Brain microvascular endothelial cell (primary cell): Measurements from ENCODE around the gene MMP20.
A peak's percentile ranks its signal among the peaks of the same experiment; 100 is the strongest.

Experiments
- DNase-seq: peaks from one replicate; pipeline ENCODE4 v3.0.0-alpha.2; 2020
- H3K27ac ChIP-seq: fragments of 250-450 bp; sonication (Bioruptor Pico); 2 replicates; pipeline ENCODE4 v1.5.1; 2020; ENCODE audit warnings: mild to moderate bottlenecking, moderate library complexity
- H3K27me3 ChIP-seq: fragments of 250-450 bp; sonication (Bioruptor Pico); replicated peaks from 2 replicates; pipeline ENCODE4 v1.5.1; 2020; ENCODE audit warnings: mild to moderate bottlenecking
- H3K36me3 ChIP-seq: fragments of 250-450 bp; sonication (Bioruptor Pico); replicated peaks from 2 replicates; pipeline ENCODE4 v1.5.1; 2020; ENCODE audit warnings: mild to moderate bottlenecking
- H3K4me3 ChIP-seq: 2 replicates; pipeline ENCODE4 v1.5.1; 2011; ENCODE audit warnings: low read depth, mild to moderate bottlenecking, control low read depth, low read length, moderate library complexity
- in situ Hi-C: cut with HindIII; loops from 2 replicates; pipeline ENCODE4 v1.10.0; 2017; ENCODE audit warnings: low sequenced_read_pairs, low pct_ligation_motif_present
- TF ChIP-seq, protein P1 (sequence below): IDR thresholded peaks from 2 replicates; pipeline ENCODE4 v1.5.1; 2011; ENCODE audit warnings: low read depth, mild to moderate bottlenecking, moderate library complexity, low read length, control low read depth, inconsistent platforms; ENCODE audit errors: missing control alignments

The MMP20 gene

DNA sequence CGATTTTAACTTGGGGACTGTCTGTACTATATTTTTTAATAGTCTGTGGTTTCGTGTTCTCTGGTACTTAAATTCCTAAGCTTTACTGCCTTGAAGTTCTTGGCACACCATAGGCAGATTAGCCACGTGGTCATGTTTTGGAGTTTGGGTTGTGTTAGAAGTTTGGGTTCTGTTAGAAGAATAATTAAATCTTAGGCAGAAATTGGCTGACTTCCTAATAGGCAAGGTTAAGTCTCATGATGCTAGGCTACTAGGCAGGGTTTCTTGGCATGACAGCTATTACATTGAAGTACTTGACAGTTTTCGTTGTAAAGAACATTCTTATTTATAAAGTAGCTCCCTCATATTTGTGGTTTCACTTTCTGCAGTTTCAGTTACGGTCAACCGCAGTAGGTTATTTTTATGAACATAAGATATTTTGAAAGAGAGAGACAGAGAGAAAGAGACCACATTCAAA, 64.5 kb downstream of the MMP20 start:
- DNase-seq, result peak; percentile 38
- no peaks in the 10 kb centered on the region for H3K36me3 ChIP-seq
- H3K4me3 ChIP-seq, result peak overlapping the region; percentile 35
- H3K27ac ChIP-seq, result no peak overlapping the region
- in situ Hi-C loops, result no loop called here
- no peaks in the 10 kb centered on the region for H3K27me3 ChIP-seq
- TF ChIP-seq, protein P1, sequence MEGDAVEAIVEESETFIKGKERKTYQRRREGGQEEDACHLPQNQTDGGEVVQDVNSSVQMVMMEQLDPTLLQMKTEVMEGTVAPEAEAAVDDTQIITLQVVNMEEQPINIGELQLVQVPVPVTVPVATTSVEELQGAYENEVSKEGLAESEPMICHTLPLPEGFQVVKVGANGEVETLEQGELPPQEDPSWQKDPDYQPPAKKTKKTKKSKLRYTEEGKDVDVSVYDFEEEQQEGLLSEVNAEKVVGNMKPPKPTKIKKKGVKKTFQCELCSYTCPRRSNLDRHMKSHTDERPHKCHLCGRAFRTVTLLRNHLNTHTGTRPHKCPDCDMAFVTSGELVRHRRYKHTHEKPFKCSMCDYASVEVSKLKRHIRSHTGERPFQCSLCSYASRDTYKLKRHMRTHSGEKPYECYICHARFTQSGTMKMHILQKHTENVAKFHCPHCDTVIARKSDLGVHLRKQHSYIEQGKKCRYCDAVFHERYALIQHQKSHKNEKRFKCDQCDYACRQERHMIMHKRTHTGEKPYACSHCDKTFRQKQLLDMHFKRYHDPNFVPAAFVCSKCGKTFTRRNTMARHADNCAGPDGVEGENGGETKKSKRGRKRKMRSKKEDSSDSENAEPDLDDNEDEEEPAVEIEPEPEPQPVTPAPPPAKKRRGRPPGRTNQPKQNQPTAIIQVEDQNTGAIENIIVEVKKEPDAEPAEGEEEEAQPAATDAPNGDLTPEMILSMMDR, result no peak

DNA sequence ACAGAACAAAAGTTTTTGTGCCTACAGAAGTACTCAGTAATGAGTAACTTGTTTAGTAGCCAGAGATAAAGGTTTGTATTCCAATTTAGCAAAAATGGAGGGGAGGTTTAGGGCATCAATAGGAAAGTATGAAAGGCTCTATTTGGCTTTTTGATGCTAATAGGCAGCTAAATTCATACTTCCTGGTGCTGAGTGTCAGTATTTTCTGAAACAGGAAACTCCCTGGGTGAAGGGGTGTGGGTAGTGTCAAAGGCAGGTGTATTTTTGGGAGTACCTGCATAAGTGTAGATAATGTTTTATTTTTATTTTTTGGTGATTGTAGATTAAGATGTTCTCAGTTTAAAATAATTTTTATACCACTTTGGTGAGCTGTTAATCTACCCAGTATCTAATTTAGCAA, 65.3 kb downstream of the MMP20 start:
- H3K27me3 ChIP-seq, result no peaks in the 10 kb centered on the region
- TF ChIP-seq, protein P1, result no peak
- in situ Hi-C loops, result no loop called here
- no peak overlapping the region for H3K4me3 ChIP-seq
- H3K36me3 ChIP-seq, result no peaks in the 10 kb centered on the region
- no peak for DNase-seq
- no peak overlapping the region for H3K27ac ChIP-seq

DNA sequence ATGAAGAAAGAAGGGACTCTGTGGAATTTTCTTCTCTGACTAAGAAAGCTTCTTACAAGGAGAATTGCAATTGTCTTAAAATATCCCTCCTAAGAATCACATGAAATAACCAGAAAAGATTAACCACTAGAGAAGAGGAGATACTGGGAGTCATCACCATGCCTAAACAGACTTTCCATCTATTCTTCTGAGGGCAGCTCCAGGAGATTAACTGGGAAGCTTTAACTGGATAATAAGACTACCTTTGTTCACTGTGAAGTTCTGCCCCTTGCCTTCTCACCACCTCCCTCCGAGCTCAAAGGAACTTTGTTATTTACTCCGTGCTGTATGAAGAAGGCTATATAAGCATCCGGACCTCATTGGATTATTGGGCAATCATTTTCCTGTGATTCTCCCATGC, 70.0 kb downstream of the MMP20 start:
- TF ChIP-seq, protein P1, result no peak
- Histone ChIP-seq H3K27me3 (no peaks in the 10 kb centered on the region), H3K4me3 (no peak overlapping the region), H3K36me3 (no peaks in the 10 kb centered on the region), H3K27ac (no peak overlapping the region)
- no peak for DNase-seq
- in situ Hi-C loops, result no loop called here

DNA sequence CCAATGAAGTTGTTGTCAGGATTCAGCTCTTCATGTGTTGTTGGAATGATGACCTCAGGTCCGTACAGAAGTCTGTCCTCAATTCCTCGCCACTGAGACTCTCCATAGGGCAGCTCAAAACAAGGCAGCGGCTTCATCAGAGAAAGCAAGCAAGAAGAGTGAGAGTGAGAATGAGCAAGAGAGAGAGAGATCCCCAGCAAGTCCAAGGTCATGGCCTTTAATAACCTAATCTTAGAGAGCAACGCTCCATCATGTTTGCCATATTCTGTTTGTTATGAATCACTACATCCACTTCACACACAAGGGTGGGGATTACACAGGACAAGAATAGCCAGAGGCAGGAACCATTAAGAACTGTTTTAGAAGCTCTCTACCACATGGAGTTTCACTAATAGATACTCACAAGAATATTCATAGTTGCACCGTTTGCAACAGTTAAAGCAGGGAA, 71.3 kb downstream of the MMP20 start:
- in situ Hi-C loops, result no loop called here

DNA sequence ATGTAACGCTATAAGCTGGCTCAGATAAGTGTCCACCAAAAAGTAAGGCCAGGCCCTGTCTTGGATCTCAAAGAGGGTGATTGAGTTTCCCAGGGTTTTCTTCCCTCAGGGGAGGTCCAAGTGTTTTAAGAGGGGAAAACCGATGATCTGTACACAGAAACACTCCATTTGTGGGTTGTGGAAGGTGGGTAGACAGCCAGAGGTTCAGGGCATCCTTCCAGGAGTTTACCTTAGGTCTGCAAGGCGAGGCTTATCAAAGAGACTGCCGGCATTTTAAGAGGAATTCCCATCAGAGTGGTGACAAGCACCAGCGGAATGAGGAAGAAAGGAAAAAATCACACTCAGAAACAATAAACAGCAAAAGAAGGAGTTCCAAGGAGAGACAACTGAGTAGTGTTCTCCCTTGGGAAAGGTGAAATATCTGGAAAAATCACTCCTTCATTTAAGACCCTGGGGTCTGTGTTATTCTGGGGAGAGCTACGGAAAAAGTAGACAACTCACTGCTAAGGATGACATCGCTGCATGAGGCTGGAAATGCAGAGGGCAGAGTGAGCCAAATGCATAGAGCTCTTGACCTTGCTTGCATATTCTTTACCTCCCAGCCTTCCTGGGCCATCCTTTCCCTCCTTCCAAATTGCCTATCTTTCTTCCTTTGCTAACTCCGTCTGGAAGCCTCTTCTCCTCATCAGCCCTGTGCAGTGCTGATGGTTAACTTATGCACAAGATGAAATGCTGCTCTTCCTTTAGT, 72.5 kb downstream of the MMP20 start:
- Histone ChIP-seq H3K27ac (no peak overlapping the region), H3K4me3 (no peak overlapping the region), H3K27me3 (no peaks in the 10 kb centered on the region), H3K36me3 (no peaks in the 10 kb centered on the region)
- in situ Hi-C loops, result no loop called here
- no peak for DNase-seq
- TF ChIP-seq, protein P1, result no peak

More for the DNA sequence above, 71.3 kb downstream of the MMP20 start:
- no peak overlapping the region for H3K4me3 ChIP-seq
- no peaks in the 10 kb centered on the region for H3K36me3 ChIP-seq
- DNase-seq, result no peak
- TF ChIP-seq, protein P1, result no peak
- no peaks in the 10 kb centered on the region for H3K27me3 ChIP-seq
- no peak overlapping the region for H3K27ac ChIP-seq

DNA sequence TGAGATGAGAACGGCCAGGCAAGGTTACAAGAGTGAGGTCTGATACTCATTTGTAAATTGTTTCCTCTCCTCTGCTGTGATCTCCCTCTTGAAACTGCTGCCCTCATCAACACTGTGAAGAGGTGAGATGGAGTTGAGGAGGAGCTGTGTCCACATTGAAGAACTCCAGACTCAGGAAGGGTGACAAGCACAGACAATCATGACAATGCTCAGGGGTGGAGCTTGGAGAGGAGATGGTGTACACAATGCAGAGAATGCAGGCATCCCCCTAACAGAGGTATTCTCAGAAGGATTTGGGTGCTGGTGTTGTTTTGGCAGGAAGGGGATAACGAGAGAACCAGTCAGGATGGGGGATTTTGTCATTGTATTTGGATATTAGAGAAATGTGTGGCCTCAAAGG, 73.1 kb downstream of the MMP20 start:
- in situ Hi-C loops, result no loop called here
- H3K27ac ChIP-seq, result no peak overlapping the region
- TF ChIP-seq, protein P1, result no peak
- no peak for DNase-seq
- H3K4me3 ChIP-seq, result no peak overlapping the region
- H3K36me3 ChIP-seq, result no peaks in the 10 kb centered on the region
- no peaks in the 10 kb centered on the region for H3K27me3 ChIP-seq
